T-helper 1 cell treated with Interleukin-12 subunit alpha and Interleukin-12 subunit beta and Interleukin-4 antibody, amounts not matched to agents 30 μg/mL and 1 μg/mL, for 36 hours (primary cell): Measurements from ENCODE around the gene ZSCAN31.
A peak's percentile ranks its signal among the peaks of the same experiment; 100 is the strongest.
"Not testable (repeated sequence)": the region's sequence is repeated elsewhere in the genome, so short reads cannot be mapped to it uniquely, and the experiment has no call there.

Source experiments
- H3K27ac Mint-ChIP-seq: one replicate; pipeline ENCODE4 v1.8.0; 2021; ENCODE audit warnings: mild to moderate bottlenecking, mixed read lengths
- H3K27me3 Mint-ChIP-seq: one replicate; pipeline ENCODE4 v1.8.0; 2021; ENCODE audit warnings: low read depth, mixed read lengths
- H3K36me3 Mint-ChIP-seq: one replicate; pipeline ENCODE4 v1.8.0; 2021; ENCODE audit warnings: low read depth, mixed read lengths
- H3K4me1 Mint-ChIP-seq: one replicate; pipeline ENCODE4 v1.8.0; 2021; ENCODE audit warnings: low read depth, mixed read lengths
- H3K4me3 Mint-ChIP-seq: one replicate; pipeline ENCODE4 v1.8.0; 2021; ENCODE audit warnings: mild to moderate bottlenecking, moderate library complexity, mixed read lengths
- H3K9me3 Mint-ChIP-seq: one replicate; pipeline ENCODE4 v1.8.0; 2021; ENCODE audit warnings: mixed read lengths

Gene ZSCAN31

GRCh38 chr6:28315628-28316027, 20.3 kb downstream of the ZSCAN31 start:
- Mint-ChIP-seq H3K4me3 (no peak overlapping the region), H3K27ac (no peak overlapping the region), H3K4me1 (no peaks in the 10 kb centered on the region), H3K27me3 (peaks cover 3% of the 10 kb centered on the region), H3K36me3 (peaks cover 2% of the 10 kb centered on the region), H3K9me3 (no peaks in the 10 kb centered on the region)

DNA sequence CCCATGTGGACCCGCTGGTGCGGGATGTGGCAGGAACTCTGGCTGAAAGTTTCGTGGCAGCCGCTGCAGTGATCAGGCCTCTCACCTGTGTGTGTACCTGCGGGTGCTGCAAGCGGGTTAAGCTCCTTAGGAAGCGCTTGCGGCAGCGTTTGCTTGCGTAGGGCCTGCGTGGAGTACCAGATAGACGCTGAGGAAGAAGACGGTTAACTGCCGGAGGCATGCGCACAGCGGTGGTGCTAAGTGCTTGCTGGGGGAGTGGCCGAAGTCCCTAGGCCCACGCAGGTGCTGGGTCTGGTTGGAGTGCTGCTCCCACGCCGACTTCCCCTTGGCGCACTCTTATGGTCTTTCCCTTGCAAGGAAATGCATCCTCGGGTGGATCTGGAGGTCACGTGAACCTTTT, 23.0 kb downstream of the ZSCAN31 start:
- H3K4me1 Mint-ChIP-seq = no peaks in the 10 kb centered on the region
- H3K4me3 Mint-ChIP-seq = no peak overlapping the region
- H3K36me3 Mint-ChIP-seq = peaks cover 2% of the 10 kb centered on the region
- no peak overlapping the region for H3K27ac Mint-ChIP-seq
- no peaks in the 10 kb centered on the region for H3K9me3 Mint-ChIP-seq
- H3K27me3 Mint-ChIP-seq = peaks cover 11% of the 10 kb centered on the region

GRCh38 chr6:28311139-28311823, 24.7 kb downstream of the ZSCAN31 start:
- Mint-ChIP-seq H3K4me3 (no peak overlapping the region), H3K4me1 (no peaks in the 10 kb centered on the region), H3K27ac (no peak overlapping the region), H3K36me3 (no peaks in the 10 kb centered on the region), H3K9me3 (peaks cover 10% of the 10 kb centered on the region), H3K27me3 (peaks cover 14% of the 10 kb centered on the region)

GRCh38 chr6:28306363-28306762, 29.6 kb downstream of the ZSCAN31 start:
- Mint-ChIP-seq H3K27me3 (peaks cover 11% of the 10 kb centered on the region), H3K9me3 (peaks cover 10% of the 10 kb centered on the region)
- not testable (repeated sequence) for H3K4me3 Mint-ChIP-seq, H3K4me1 Mint-ChIP-seq, H3K36me3 Mint-ChIP-seq, H3K27ac Mint-ChIP-seq

- H3K36me3 Mint-ChIP-seq = peaks cover 6% of the 10 kb centered on the region
- H3K4me1 Mint-ChIP-seq = peaks cover 3% of the 10 kb centered on the region
- H3K9me3 Mint-ChIP-seq = peaks cover 10% of the 10 kb centered on the region
- H3K27ac Mint-ChIP-seq = no peak overlapping the region
- H3K4me3 Mint-ChIP-seq = no peak overlapping the region
- peaks cover 5% of the 10 kb centered on the region for H3K27me3 Mint-ChIP-seq
These were observed 32.4 kb downstream of the ZSCAN31 start for GRCh38 chr6:28303570-28303969.

- Mint-ChIP-seq H3K4me1 (no peaks in the 10 kb centered on the region), H3K9me3 (no peaks in the 10 kb centered on the region), H3K36me3 (peaks cover 2% of the 10 kb centered on the region), H3K27ac (no peak overlapping the region), H3K4me3 (no peak overlapping the region), H3K27me3 (no peaks in the 10 kb centered on the region)
These were observed 39.4 kb downstream of the ZSCAN31 start for GRCh38 chr6:28296520-28297060.

DNA sequence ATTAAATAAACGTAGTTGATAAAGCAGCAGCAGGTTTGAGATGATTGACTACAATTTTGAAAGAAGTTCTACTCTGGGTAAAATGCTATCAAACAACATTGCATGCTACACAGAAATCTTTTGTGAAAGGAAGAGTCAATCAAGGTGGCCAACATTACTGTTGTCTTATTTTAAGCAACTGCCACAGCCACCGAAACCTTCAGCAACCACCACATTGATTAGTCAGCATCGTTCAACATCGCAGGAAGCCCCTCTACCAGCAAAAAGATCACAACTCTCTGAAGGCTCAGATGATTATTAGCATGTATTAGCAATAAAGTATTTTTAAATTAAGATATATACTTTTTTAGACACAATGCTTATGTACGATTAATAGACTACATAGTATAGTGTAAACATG, 40.6 kb downstream of the ZSCAN31 start:
- Mint-ChIP-seq H3K27ac (no peak overlapping the region), H3K9me3 (no peaks in the 10 kb centered on the region), H3K4me1 (no peaks in the 10 kb centered on the region), H3K36me3 (no peaks in the 10 kb centered on the region), H3K4me3 (no peak overlapping the region), H3K27me3 (no peaks in the 10 kb centered on the region)

DNA sequence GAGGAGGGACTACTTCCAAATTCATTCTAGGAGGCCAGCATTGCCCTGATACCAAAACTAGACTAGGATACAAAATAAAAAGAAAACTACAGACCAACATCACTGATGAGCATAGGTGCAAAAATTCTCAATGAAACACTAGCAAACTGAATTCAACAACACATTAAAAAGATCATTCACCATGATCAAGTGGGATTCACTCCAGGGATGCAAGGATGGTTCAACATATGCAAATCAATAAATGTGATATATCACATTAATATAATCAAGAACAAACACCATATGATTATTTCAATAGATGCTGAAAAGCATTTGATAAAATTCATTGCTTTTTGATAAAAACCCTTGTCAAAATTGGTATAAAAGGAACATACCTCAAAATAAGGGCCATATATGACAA, 44.4 kb downstream of the ZSCAN31 start:
- Mint-ChIP-seq H3K27ac (no peak overlapping the region), H3K9me3 (no peaks in the 10 kb centered on the region), H3K4me1 (no peaks in the 10 kb centered on the region), H3K36me3 (peaks cover 4% of the 10 kb centered on the region), H3K27me3 (no peaks in the 10 kb centered on the region), H3K4me3 (no peak overlapping the region)

GRCh38 chr6:28282926-28283325, 53.0 kb downstream of the ZSCAN31 start:
- Mint-ChIP-seq H3K36me3 (peaks cover 7% of the 10 kb centered on the region), H3K27me3 (peaks cover 4% of the 10 kb centered on the region)

GRCh38 chr6:28281288-28282064, 54.5 kb downstream of the ZSCAN31 start, which contains the start of gene PGBD1:
Gene PGBD1 (plus strand): TSS chr6:28281572. CDS start chr6:28283814, 2,242 bp downstream.
- Mint-ChIP-seq H3K27ac (no peak within 1 kb of the TSS), H3K4me3 (peak within 1 kb of the TSS; percentile 83), H3K27me3 (peaks cover 4% of the 10 kb centered on the region), H3K4me1 (peaks cover 9% of the 10 kb centered on the region), H3K9me3 (no peaks in the 10 kb centered on the region), H3K36me3 (peaks cover 8% of the 10 kb centered on the region)

More at GRCh38 chr6:28282926-28283325, 53.0 kb downstream of the ZSCAN31 start:
- peaks cover 9% of the 10 kb centered on the region for H3K4me1 Mint-ChIP-seq
- H3K9me3 Mint-ChIP-seq = no peaks in the 10 kb centered on the region
- H3K27ac Mint-ChIP-seq = no peak overlapping the region
- H3K4me3 Mint-ChIP-seq = no peak overlapping the region

DNA sequence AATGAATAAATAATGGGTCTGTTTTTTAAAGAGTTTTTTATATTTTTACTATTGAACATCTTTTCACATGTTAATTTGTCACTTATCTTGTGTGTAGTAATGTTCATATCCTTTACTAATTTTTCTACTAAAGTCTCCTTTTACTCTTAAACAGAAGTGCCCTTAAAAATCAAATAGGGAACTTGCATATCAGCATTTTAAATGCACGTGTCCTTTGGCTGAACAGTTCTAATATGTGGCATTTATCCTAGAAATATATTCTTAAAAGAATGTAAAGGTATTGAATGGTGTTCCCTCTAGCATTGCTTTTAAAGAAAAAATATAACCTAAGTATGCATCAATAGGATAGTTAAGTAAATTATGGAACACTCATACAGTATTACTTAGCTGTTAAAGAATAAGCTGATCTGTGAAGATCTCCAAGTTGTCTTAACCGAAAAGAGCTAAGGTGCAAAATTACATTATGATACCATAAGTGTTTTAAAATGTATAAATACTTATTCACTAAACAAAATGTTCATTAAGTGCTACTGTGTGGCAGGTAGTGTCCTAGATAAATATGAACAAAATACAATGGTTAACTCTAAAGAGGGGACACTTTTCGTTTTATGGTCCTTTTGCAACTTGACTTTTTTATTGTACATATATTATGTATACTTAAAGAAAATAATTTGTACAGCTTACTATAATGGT, 55.2 kb downstream of the ZSCAN31 start:
- H3K4me1 Mint-ChIP-seq = peaks cover 9% of the 10 kb centered on the region
- H3K9me3 Mint-ChIP-seq = no peaks in the 10 kb centered on the region
- H3K27me3 Mint-ChIP-seq = peaks cover 4% of the 10 kb centered on the region
- H3K27ac Mint-ChIP-seq = no peak overlapping the region
- H3K4me3 Mint-ChIP-seq = peak overlapping the region; percentile 83
- peaks cover 12% of the 10 kb centered on the region for H3K36me3 Mint-ChIP-seq

- H3K4me3 Mint-ChIP-seq = no peak overlapping the region
- H3K27ac Mint-ChIP-seq = no peak overlapping the region
- H3K27me3 Mint-ChIP-seq = peaks cover 4% of the 10 kb centered on the region
- H3K9me3 Mint-ChIP-seq = no peaks in the 10 kb centered on the region
- H3K36me3 Mint-ChIP-seq = peaks cover 28% of the 10 kb centered on the region
- peaks cover 14% of the 10 kb centered on the region for H3K4me1 Mint-ChIP-seq
These were observed 58.2 kb downstream of the ZSCAN31 start for GRCh38 chr6:28277746-28278145.

DNA sequence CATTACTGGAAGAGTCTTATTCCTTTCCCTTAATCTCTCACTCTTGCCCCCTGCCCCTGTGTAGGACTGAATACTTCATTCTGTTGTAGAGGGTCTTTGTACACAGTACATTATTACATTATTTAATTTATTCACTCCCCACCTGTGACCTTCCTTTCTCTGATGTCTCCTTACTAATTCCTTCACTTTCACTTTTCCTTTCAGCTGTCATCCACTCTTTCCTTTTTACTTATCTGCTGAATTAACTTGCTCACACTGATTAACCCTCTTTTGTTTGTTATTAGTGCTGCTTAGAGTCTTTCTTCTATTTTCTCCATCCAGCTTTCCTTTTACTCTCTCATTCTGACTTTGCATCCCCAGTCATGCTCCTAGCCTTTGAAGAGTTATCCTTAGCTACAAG, 61.1 kb downstream of the ZSCAN31 start:
- H3K4me1 Mint-ChIP-seq = peaks cover 10% of the 10 kb centered on the region
- H3K27ac Mint-ChIP-seq = no peak overlapping the region
- H3K9me3 Mint-ChIP-seq = no peaks in the 10 kb centered on the region
- H3K36me3 Mint-ChIP-seq = peaks cover 32% of the 10 kb centered on the region
- no peak overlapping the region for H3K4me3 Mint-ChIP-seq
- H3K27me3 Mint-ChIP-seq = peaks cover under 1% of the 10 kb centered on the region
